ENCODE results near the gene SERINC4.
A peak's percentile ranks its signal among the peaks of the same experiment; 100 is the strongest.

SERINC4 gene

DNA sequence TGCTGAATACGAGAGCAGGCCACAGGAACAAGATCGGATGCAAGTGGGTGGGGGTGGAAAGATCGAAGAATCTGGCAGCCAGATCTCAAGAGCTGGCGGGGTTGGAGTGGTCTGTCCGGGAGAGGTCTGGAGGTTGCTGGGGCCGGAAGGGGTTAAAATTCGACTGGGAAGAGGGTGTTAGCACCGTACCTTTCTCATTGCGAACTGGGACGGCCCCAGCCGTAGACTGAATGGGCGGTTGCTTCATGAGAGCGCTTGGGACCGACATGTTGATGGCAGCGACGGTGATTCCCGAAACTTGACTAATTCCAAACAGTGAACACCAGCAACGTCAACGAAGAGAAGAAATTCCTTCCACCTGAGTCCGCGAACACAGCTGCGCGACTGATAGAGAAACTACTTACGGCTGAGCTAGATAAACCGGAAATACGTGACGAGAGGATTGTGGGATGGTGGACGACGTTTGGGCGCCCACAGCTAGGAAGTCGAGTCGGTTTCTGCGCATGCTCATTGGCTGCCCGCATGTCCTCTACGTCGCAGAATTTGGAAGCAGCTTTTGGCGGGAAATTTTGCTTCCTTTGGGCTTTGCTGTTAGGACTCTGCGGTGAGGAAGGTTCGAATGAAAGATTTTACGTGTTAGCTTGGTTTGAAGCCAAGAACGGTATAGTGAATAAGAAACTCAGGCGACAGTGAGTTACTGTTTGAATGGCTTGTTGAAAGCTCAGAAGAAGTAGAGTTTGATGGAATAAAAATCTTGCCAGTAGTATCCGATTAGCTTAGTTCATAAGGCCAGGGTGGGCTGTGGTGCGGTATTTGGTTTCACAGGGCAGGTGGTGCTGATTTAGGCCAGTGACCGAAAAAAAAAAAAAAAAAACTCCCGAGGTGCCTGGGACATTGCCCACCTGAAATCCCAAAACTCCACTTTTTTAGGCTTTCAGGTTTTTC, 24.6 kb upstream of the SERINC4 start, which contains the start of gene MFAP1:
TSS of gene MFAP1 (minus strand) at position 389 of the 945 bp plus-strand sequence. CDS start at position 268, 121 bp downstream.
- TF ChIP-seq CREB1 (IDR thresholded peaks at IDR 0.05; ENCODE audit: low read depth) (peak; percentile 51; the same call in 1 of the 2 replicates), TCF12 (IDR thresholded peaks at IDR 0.05; ENCODE audit: low read depth) (peak; percentile 42; the same call in 1 of the 2 replicates), RAD21 (IDR thresholded peaks at IDR 0.05; ENCODE audit: low read depth) (no peak), FOXM1 (IDR thresholded peaks at IDR 0.05; ENCODE audit: borderline replicate concordance, low read depth) (no peak), TAF1 (IDR thresholded peaks at IDR 0.05; ENCODE audit: low read depth) (peak; percentile 73), EP300 (IDR thresholded peaks at IDR 0.05; ENCODE audit: borderline replicate concordance) (peak; percentile 31; the same call in 1 of the 2 replicates), CEBPB (IDR thresholded peaks at IDR 0.05) (no peak), YY1 (IDR thresholded peaks at IDR 0.05; ENCODE audit: low read depth) (peak; percentile 50; the same call in 1 of the 2 replicates)
- TF ChIP-seq, protein P1, sequence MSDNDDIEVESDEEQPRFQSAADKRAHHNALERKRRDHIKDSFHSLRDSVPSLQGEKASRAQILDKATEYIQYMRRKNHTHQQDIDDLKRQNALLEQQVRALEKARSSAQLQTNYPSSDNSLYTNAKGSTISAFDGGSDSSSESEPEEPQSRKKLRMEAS (IDR thresholded peaks at IDR 0.05) = peak; percentile 100

DNA sequence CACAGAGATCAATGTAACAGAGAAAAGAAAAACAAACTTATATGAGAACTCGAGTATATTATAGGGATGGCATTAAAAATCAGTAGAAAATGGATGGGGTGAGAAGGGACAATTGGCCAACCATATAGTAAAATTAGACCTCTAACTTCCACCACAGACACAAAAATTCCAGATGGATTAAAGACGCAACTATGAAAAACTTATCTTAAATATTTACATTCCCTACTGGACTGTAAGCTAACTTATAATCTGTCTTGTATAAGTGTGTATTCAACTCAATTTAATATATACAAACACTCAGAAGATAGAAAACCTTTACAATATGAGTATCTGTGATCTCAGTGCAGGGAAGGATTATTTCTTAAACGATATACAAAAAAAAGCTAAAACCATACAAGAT, 21.5 kb upstream of the SERINC4 start:
- TF ChIP-seq ZBTB7A (IDR thresholded peaks at IDR 0.05; ENCODE audit: low read depth) (no peak), EP300 (IDR thresholded peaks at IDR 0.05; ENCODE audit: borderline replicate concordance) (no peak), FOXM1 (IDR thresholded peaks at IDR 0.05; ENCODE audit: borderline replicate concordance, low read depth) (no peak), TAF1 (IDR thresholded peaks at IDR 0.05; ENCODE audit: low read depth) (no peak), CREB1 (IDR thresholded peaks at IDR 0.05; ENCODE audit: low read depth) (no peak), TEAD4 (IDR thresholded peaks at IDR 0.05) (no peak), NFIC (IDR thresholded peaks at IDR 0.05) (no peak)
- TF ChIP-seq, protein P1 (IDR thresholded peaks at IDR 0.05) = no peak
- TF ChIP-seq, protein P2, sequence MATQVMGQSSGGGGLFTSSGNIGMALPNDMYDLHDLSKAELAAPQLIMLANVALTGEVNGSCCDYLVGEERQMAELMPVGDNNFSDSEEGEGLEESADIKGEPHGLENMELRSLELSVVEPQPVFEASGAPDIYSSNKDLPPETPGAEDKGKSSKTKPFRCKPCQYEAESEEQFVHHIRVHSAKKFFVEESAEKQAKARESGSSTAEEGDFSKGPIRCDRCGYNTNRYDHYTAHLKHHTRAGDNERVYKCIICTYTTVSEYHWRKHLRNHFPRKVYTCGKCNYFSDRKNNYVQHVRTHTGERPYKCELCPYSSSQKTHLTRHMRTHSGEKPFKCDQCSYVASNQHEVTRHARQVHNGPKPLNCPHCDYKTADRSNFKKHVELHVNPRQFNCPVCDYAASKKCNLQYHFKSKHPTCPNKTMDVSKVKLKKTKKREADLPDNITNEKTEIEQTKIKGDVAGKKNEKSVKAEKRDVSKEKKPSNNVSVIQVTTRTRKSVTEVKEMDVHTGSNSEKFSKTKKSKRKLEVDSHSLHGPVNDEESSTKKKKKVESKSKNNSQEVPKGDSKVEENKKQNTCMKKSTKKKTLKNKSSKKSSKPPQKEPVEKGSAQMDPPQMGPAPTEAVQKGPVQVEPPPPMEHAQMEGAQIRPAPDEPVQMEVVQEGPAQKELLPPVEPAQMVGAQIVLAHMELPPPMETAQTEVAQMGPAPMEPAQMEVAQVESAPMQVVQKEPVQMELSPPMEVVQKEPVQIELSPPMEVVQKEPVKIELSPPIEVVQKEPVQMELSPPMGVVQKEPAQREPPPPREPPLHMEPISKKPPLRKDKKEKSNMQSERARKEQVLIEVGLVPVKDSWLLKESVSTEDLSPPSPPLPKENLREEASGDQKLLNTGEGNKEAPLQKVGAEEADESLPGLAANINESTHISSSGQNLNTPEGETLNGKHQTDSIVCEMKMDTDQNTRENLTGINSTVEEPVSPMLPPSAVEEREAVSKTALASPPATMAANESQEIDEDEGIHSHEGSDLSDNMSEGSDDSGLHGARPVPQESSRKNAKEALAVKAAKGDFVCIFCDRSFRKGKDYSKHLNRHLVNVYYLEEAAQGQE (IDR thresholded peaks at IDR 0.05; ENCODE audit: low read depth) = no peak

GRCh38 chr15:43808960-43809678, 9.1 kb upstream of the SERINC4 start:
- TF ChIP-seq FOXM1 (IDR thresholded peaks at IDR 0.05; ENCODE audit: borderline replicate concordance, low read depth) = no peak
- TF ChIP-seq, protein P1 (IDR thresholded peaks at IDR 0.05) = no peak
- TF ChIP-seq EP300 (IDR thresholded peaks at IDR 0.05; ENCODE audit: borderline replicate concordance) = no peak
- no peak for TF ChIP-seq RAD21 (IDR thresholded peaks at IDR 0.05; ENCODE audit: low read depth)
- no peak for TF ChIP-seq YY1 (IDR thresholded peaks at IDR 0.05; ENCODE audit: low read depth)
- no peak for TF ChIP-seq EGR1 (IDR thresholded peaks at IDR 0.05)
- TF ChIP-seq USF1 (IDR thresholded peaks at IDR 0.05) = no peak

DNA sequence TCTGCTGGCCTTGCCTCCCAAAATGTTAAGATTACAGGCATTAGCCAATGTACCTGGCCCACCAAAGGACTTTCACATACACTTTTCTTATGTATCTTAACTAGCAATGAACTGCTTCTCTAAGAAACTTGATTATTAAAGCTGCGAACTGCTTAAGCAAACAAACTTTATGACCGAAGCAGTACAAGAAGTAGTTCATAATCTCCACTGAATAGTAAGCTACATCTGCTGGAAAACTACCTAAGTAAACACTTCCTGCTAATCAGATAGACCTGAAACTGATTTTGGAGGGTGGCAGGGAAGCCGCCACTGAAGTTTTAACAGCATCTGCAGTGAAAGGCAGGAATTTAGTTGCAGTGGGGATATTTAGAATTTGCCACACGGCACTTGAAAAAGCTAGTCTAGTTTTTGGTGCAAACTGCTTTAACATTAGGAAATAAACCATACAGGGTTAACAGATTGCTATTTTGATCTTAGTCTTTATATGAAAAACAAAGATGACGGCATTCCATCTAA, 8.5 kb upstream of the SERINC4 start:
- TF ChIP-seq FOXM1 (IDR thresholded peaks at IDR 0.05; ENCODE audit: borderline replicate concordance, low read depth) (no peak), USF1 (IDR thresholded peaks at IDR 0.05) (no peak), EP300 (IDR thresholded peaks at IDR 0.05; ENCODE audit: borderline replicate concordance) (no peak), RAD21 (IDR thresholded peaks at IDR 0.05; ENCODE audit: low read depth) (no peak), TAF1 (IDR thresholded peaks at IDR 0.05; ENCODE audit: low read depth) (no peak), EGR1 (IDR thresholded peaks at IDR 0.05) (no peak), TCF12 (IDR thresholded peaks at IDR 0.05; ENCODE audit: low read depth) (no peak), CREB1 (IDR thresholded peaks at IDR 0.05; ENCODE audit: low read depth) (no peak), ZBTB7A (IDR thresholded peaks at IDR 0.05; ENCODE audit: low read depth) (no peak), TEAD4 (IDR thresholded peaks at IDR 0.05) (no peak), CEBPB (IDR thresholded peaks at IDR 0.05) (no peak), YY1 (IDR thresholded peaks at IDR 0.05; ENCODE audit: low read depth) (no peak), NFIC (IDR thresholded peaks at IDR 0.05) (no peak)
- TF ChIP-seq, protein P1 (IDR thresholded peaks at IDR 0.05) = no peak
- TF ChIP-seq, protein P2 (IDR thresholded peaks at IDR 0.05; ENCODE audit: low read depth) = no peak

Measured in Ishikawa (cell line).